Measurements from ENCODE around the gene ARGLU1. TPM values are rescaled to one million over a fixed set of nuclear protein-coding genes. Genes with fewer than 3 reads are reported as not detected.
A peak's percentile ranks its signal among the peaks of the same experiment; 100 is the strongest.

ARGLU1 gene
- total RNA-seq, 1 experiment from 2014 or later, result 137 TPM

DNA sequence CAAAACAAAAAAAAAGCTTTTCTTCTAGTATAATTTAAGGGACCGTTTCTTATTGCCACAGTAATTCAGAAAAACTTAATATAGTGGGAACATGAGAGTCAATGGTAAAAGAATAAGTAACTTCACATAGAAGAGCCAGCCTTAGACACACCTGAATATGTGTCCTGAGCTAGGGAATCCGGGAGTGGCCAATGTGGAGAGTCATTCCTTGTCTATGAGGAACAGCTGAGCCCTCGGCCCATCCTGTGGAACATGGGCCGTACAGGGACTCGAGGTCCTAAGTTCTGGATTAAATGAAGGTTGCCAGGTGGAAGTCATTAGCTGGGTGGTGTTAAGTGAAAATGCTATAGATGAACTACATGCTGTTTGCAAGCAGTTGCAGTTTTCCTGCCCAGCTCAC, 64.7 kb downstream of the ARGLU1 start:
- POLR2A ChIA-PET, result no interaction called here

DNA sequence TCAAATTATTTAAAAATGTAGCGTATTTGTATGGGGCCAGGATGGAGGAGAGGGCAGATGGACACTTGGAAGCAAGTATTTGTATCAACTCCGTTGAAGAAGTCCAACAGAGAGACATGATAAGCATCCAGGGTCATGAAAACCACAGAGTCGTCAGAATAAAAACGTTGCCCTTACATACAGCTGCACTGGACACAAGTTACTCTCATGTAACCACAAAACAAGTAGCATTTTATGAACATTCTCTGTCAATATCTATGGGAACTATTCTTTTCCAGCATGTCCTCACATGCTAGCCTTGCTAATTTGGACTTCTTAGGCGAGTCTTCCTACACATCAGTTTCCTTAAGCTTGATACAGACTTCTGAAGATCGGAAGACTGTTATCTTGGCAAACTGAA, 67.5 kb downstream of the ARGLU1 start:
- ChIA-PET POLR2A (no interaction called here), CTCF (no interaction called here)
- H3K36me3 Mint-ChIP-seq (ENCODE audit: insufficient read depth, unreplicated experiment), result peaks cover 92% of the 10 kb centered on the region
- H3K27me3 ChIP-seq (replicated peaks; ENCODE audit: control insufficient read depth, insufficient read depth, low read length), result no peaks in the 10 kb centered on the region
- TF ChIP-seq, protein P1, sequence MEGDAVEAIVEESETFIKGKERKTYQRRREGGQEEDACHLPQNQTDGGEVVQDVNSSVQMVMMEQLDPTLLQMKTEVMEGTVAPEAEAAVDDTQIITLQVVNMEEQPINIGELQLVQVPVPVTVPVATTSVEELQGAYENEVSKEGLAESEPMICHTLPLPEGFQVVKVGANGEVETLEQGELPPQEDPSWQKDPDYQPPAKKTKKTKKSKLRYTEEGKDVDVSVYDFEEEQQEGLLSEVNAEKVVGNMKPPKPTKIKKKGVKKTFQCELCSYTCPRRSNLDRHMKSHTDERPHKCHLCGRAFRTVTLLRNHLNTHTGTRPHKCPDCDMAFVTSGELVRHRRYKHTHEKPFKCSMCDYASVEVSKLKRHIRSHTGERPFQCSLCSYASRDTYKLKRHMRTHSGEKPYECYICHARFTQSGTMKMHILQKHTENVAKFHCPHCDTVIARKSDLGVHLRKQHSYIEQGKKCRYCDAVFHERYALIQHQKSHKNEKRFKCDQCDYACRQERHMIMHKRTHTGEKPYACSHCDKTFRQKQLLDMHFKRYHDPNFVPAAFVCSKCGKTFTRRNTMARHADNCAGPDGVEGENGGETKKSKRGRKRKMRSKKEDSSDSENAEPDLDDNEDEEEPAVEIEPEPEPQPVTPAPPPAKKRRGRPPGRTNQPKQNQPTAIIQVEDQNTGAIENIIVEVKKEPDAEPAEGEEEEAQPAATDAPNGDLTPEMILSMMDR (IDR thresholded peaks at IDR 0.05; ENCODE audit: insufficient read depth in 1 of 2, low read depth in 1 of 2, low read length in 1 of 2, severe bottlenecking in 1 of 2, unreplicated experiment in 1 of 2), result no peak
- H3K4me1 Mint-ChIP-seq (ENCODE audit: low read depth, unreplicated experiment), result peaks cover 27% of the 10 kb centered on the region
- H3K4me1 ChIP-seq, result no peaks in the 10 kb centered on the region; the same call in 1 of the 2 replicates
- intact Hi-C loops (cut with micrococcal nuclease; ENCODE audit: unreplicated experiment), result no loop called here
- no peaks in the 10 kb centered on the region for H3K9me3 ChIP-seq
- H3K4me3 ChIP-seq (ENCODE audit: low read depth, low read length), result no peak overlapping the region
- DNase-seq, result no peak
- H3K27ac Mint-ChIP-seq (ENCODE audit: unreplicated experiment), result peak overlapping the region; percentile 28
- no TSS peak for BruUV-seq (replicated peaks)
- no peaks in the 10 kb centered on the region for H3K9me3 Mint-ChIP-seq (ENCODE audit: unreplicated experiment)
- H3K27me3 Mint-ChIP-seq (ENCODE audit: insufficient read depth, unreplicated experiment), result no peaks in the 10 kb centered on the region
- peaks cover 5% of the 10 kb centered on the region for H3K36me3 ChIP-seq (ENCODE audit: control insufficient read depth, insufficient read depth, low read length)
- no peak overlapping the region for H3K4me3 Mint-ChIP-seq (ENCODE audit: unreplicated experiment)

More for the DNA sequence above, 64.7 kb downstream of the ARGLU1 start:
- Mint-ChIP-seq H3K27me3 (ENCODE audit: insufficient read depth, unreplicated experiment) (no peaks in the 10 kb centered on the region), H3K9me3 (ENCODE audit: unreplicated experiment) (no peaks in the 10 kb centered on the region), H3K36me3 (ENCODE audit: insufficient read depth, unreplicated experiment) (peaks cover 83% of the 10 kb centered on the region), H3K4me3 (ENCODE audit: unreplicated experiment) (no peak overlapping the region), H3K4me1 (ENCODE audit: low read depth, unreplicated experiment) (peaks cover 14% of the 10 kb centered on the region), H3K27ac (ENCODE audit: unreplicated experiment) (no peak overlapping the region)
- DNase-seq, result no peak
- CTCF ChIA-PET, result interaction anchor here (0.6 kb wide), 1 partner anchor 112 kb away, joined by 5 read pairs; no protein-coding TSS in a partner anchor
- TF ChIP-seq, protein P1 (IDR thresholded peaks at IDR 0.05; ENCODE audit: insufficient read depth in 1 of 2, low read depth in 1 of 2, low read length in 1 of 2, severe bottlenecking in 1 of 2, unreplicated experiment in 1 of 2), result no peak
- H3K4me1 ChIP-seq, result no peaks in the 10 kb centered on the region; the same call in 1 of the 2 replicates
- H3K27me3 ChIP-seq (replicated peaks; ENCODE audit: control insufficient read depth, insufficient read depth, low read length), result no peaks in the 10 kb centered on the region
- peaks cover 3% of the 10 kb centered on the region; the same call in 1 of the 2 replicates for H3K36me3 ChIP-seq (ENCODE audit: control insufficient read depth, insufficient read depth, low read length)
- H3K9me3 ChIP-seq, result no peaks in the 10 kb centered on the region
- no peak overlapping the region for H3K4me3 ChIP-seq (ENCODE audit: low read depth, low read length)
- BruUV-seq (replicated peaks), result no TSS peak
- intact Hi-C loops (cut with micrococcal nuclease; ENCODE audit: unreplicated experiment), result no loop called here

DNA sequence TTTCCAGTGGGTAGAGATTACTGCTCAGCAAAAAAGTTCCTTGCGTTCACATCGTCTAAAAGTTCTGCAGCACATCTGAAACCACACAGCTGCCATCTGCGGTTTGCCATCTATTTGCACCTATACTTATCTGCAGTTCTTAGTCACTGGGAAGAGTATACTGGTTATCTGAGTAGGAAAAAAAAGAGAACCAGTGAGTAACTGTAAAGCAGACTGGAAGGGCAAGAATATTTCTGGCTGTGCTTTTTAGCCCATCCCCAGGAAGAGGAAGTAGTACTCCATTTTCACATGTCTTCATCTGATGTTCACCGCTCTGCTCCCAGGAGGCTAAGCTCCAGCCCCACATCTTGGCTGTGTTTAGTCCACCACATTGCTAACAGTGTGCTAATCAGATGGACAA, 68.0 kb downstream of the ARGLU1 start:
- Mint-ChIP-seq H3K4me3 (ENCODE audit: unreplicated experiment) (no peak overlapping the region), H3K9me3 (ENCODE audit: unreplicated experiment) (no peaks in the 10 kb centered on the region), H3K27ac (ENCODE audit: unreplicated experiment) (peak overlapping the region; percentile 28), H3K27me3 (ENCODE audit: insufficient read depth, unreplicated experiment) (no peaks in the 10 kb centered on the region), H3K36me3 (ENCODE audit: insufficient read depth, unreplicated experiment) (peaks cover 89% of the 10 kb centered on the region), H3K4me1 (ENCODE audit: low read depth, unreplicated experiment) (peaks cover 27% of the 10 kb centered on the region)
- intact Hi-C loops (cut with micrococcal nuclease; ENCODE audit: unreplicated experiment), result no loop called here
- CTCF ChIA-PET, result no interaction called here
- Histone ChIP-seq H3K9me3 (no peaks in the 10 kb centered on the region), H3K4me1 (no peaks in the 10 kb centered on the region; the same call in 1 of the 2 replicates), H3K27me3 (replicated peaks; ENCODE audit: control insufficient read depth, insufficient read depth, low read length) (no peaks in the 10 kb centered on the region), H3K36me3 (ENCODE audit: control insufficient read depth, insufficient read depth, low read length) (peaks cover 5% of the 10 kb centered on the region), H3K4me3 (ENCODE audit: low read depth, low read length) (no peak overlapping the region)
- TF ChIP-seq, protein P1 (IDR thresholded peaks at IDR 0.05; ENCODE audit: insufficient read depth in 1 of 2, low read depth in 1 of 2, low read length in 1 of 2, severe bottlenecking in 1 of 2, unreplicated experiment in 1 of 2), result no peak
- no TSS peak for BruUV-seq (replicated peaks)
- no peak for DNase-seq
- POLR2A ChIA-PET, result no interaction called here

All from Caco-2 (cell line).